Stomach smooth muscle (tissue), 2 donors: ENCODE results near the gene ROBO1.

ENCODE experiments used
- H3K27ac ChIP-seq: one replicate; pipeline ENCODE4 v1.7.0; 2013; ENCODE audit warnings: mild to moderate bottlenecking, low read length, inconsistent platforms
- H3K27me3 ChIP-seq, 2 donors: one replicate each; pipeline ENCODE4 v1.7.0; 2013; ENCODE audit warnings: low read length in 2 of 2; ENCODE audit not compliant: insufficient read depth in 2 of 2, control insufficient read depth in 1 of 2
- H3K36me3 ChIP-seq, 2 donors: one replicate each; pipeline ENCODE4 v1.7.0; 2013; ENCODE audit warnings: low read length in 2 of 2; ENCODE audit not compliant: control insufficient read depth in 2 of 2, insufficient read depth in 2 of 2
- H3K4me1 ChIP-seq: one replicate; pipeline ENCODE4 v1.7.0; 2013; ENCODE audit warnings: low read length; ENCODE audit not compliant: control insufficient read depth, insufficient read depth
- H3K4me3 ChIP-seq, 2 donors: one replicate each; pipeline ENCODE4 v1.7.0; 2013; ENCODE audit warnings: low read length in 2 of 2
- H3K9ac ChIP-seq, 2 donors: one replicate each; pipeline ENCODE4 v1.7.0; 2013; ENCODE audit warnings: low read length in 2 of 2, mild to moderate bottlenecking in 1 of 2
- H3K9me3 ChIP-seq, 2 donors: one replicate each; pipeline ENCODE4 v1.7.0; 2013; ENCODE audit warnings: low read length in 2 of 2; ENCODE audit not compliant: control insufficient read depth in 2 of 2
- donor health status: healthy.
- donor health status: Pancreatic carcinoma.

ROBO1 gene

GRCh38 chr3:79421273-79421672 is 346.5 kb downstream of the ROBO1 start:
- Histone ChIP-seq H3K36me3 (no peaks in the 10 kb centered on the region), H3K27me3 (no peaks in the 10 kb centered on the region), H3K4me1 (no peaks in the 10 kb centered on the region), H3K4me3 (no peak overlapping the region), H3K9ac (no peak overlapping the region), H3K27ac (no peak overlapping the region), H3K9me3 (no peaks in the 10 kb centered on the region)

GRCh38 chr3:79418855-79419621 is 348.8 kb downstream of the ROBO1 start:
- no peaks in the 10 kb centered on the region for H3K9me3 ChIP-seq
- no peak overlapping the region for H3K4me3 ChIP-seq
- no peak overlapping the region for H3K9ac ChIP-seq
- H3K27me3 ChIP-seq, result no peaks in the 10 kb centered on the region
- H3K4me1 ChIP-seq, result no peaks in the 10 kb centered on the region
- H3K36me3 ChIP-seq, result no peaks in the 10 kb centered on the region
- no peak overlapping the region for H3K27ac ChIP-seq

DNA sequence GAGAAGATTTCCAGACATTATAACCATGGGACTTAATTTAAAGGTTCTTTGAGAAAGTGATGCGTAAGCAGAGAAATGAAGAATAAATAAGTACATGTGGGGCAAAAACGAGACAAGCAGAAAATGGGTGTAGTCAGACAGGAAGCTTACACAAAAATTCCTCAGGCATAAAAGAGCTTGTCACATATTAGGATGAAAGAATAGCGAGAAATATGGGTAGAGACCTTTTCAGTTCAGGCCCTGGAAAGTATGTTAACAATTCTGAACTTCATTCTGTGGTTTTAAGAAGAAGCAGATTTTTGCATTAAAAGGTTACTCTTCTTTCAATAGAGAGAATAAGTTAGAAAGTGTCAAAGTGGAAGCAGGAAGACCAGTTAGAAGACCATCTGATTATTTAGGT is 352.4 kb downstream of the ROBO1 start:
- Histone ChIP-seq H3K27me3 (no peaks in the 10 kb centered on the region), H3K36me3 (no peaks in the 10 kb centered on the region), H3K9ac (no peak overlapping the region), H3K9me3 (no peaks in the 10 kb centered on the region), H3K4me3 (no peak overlapping the region), H3K27ac (no peak overlapping the region), H3K4me1 (no peaks in the 10 kb centered on the region)

- H3K36me3 ChIP-seq, result no peaks in the 10 kb centered on the region
- no peak overlapping the region for H3K27ac ChIP-seq
These were observed 353.0 kb downstream of the ROBO1 start for GRCh38 chr3:79414806-79415205.

GRCh38 chr3:79414035-79414434 is 353.8 kb downstream of the ROBO1 start:
- no peaks in the 10 kb centered on the region for H3K27me3 ChIP-seq
- no peak overlapping the region for H3K27ac ChIP-seq
- H3K4me3 ChIP-seq, result no peak overlapping the region
- no peaks in the 10 kb centered on the region for H3K9me3 ChIP-seq
- no peaks in the 10 kb centered on the region for H3K4me1 ChIP-seq
- no peak overlapping the region for H3K9ac ChIP-seq
- H3K36me3 ChIP-seq, result no peaks in the 10 kb centered on the region

More at GRCh38 chr3:79414806-79415205, 353.0 kb downstream of the ROBO1 start:
- Histone ChIP-seq H3K9ac (no peak overlapping the region), H3K27me3 (no peaks in the 10 kb centered on the region), H3K4me3 (no peak overlapping the region), H3K9me3 (no peaks in the 10 kb centered on the region), H3K4me1 (no peaks in the 10 kb centered on the region)

GRCh38 chr3:79412537-79412936 is 355.3 kb downstream of the ROBO1 start:
- H3K4me3 ChIP-seq, result no peak overlapping the region
- H3K9ac ChIP-seq, result no peak overlapping the region
- H3K27me3 ChIP-seq, result no peaks in the 10 kb centered on the region
- H3K9me3 ChIP-seq, result no peaks in the 10 kb centered on the region
- no peaks in the 10 kb centered on the region for H3K36me3 ChIP-seq
- H3K27ac ChIP-seq, result no peak overlapping the region
- no peaks in the 10 kb centered on the region for H3K4me1 ChIP-seq

DNA sequence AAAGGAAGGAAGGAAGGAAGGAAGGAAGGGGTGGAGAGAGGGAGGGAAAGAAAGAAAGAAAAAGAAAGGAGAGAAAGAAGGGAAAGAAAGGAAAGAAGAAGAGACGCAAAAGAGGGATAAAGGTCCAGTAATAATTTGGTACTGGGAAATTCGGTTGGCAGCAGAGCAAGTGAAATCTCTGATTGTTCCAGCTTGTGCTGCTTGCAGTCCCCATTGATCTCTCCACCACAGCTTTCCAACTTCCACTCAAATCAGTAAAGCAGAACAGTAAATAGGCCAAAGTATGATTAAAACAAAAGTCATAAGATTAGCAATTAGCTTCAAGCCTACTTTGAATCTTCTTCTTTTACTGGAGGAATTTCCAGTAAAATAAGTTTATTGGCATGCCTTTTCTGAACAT is 357.2 kb downstream of the ROBO1 start:
- H3K27ac ChIP-seq, result no peak overlapping the region
- no peaks in the 10 kb centered on the region for H3K27me3 ChIP-seq
- no peak overlapping the region for H3K9ac ChIP-seq
- no peak overlapping the region for H3K4me3 ChIP-seq
- H3K4me1 ChIP-seq, result no peaks in the 10 kb centered on the region
- no peaks in the 10 kb centered on the region for H3K36me3 ChIP-seq
- H3K9me3 ChIP-seq, result no peaks in the 10 kb centered on the region

DNA sequence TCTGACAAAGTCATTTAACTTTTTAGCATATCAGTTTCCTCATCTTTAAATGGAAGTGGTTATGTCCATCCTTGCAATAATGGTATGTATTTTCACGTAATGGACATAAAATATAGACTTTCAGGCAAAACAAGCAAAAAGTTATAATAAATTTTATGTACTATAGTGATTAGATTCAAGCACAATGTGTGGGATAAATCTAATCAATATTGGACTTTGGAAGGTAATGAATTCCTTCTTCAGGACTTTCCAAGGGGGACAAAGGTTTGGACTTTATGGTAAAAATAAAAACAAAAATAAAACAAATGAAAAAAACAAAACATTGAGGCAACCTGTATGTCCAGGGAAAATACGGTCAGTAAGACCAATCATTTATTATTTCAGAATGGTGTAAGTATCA is 357.7 kb downstream of the ROBO1 start:
- Histone ChIP-seq H3K9me3 (no peaks in the 10 kb centered on the region), H3K27ac (no peak overlapping the region), H3K9ac (no peak overlapping the region), H3K4me3 (no peak overlapping the region), H3K36me3 (no peaks in the 10 kb centered on the region), H3K4me1 (no peaks in the 10 kb centered on the region), H3K27me3 (no peaks in the 10 kb centered on the region)

GRCh38 chr3:79406175-79406574 is 361.6 kb downstream of the ROBO1 start:
- Histone ChIP-seq H3K4me1 (no peaks in the 10 kb centered on the region), H3K9me3 (no peaks in the 10 kb centered on the region), H3K36me3 (no peaks in the 10 kb centered on the region), H3K27me3 (no peaks in the 10 kb centered on the region), H3K4me3 (no peak overlapping the region), H3K9ac (no peak overlapping the region), H3K27ac (no peak overlapping the region)

GRCh38 chr3:79405183-79405582 is 362.6 kb downstream of the ROBO1 start:
- Histone ChIP-seq H3K4me3 (no peak overlapping the region), H3K36me3 (no peaks in the 10 kb centered on the region), H3K9me3 (no peaks in the 10 kb centered on the region), H3K4me1 (no peaks in the 10 kb centered on the region), H3K27me3 (no peaks in the 10 kb centered on the region), H3K9ac (no peak overlapping the region), H3K27ac (no peak overlapping the region)

- no peak overlapping the region for H3K9ac ChIP-seq
- no peaks in the 10 kb centered on the region for H3K4me1 ChIP-seq
- no peaks in the 10 kb centered on the region for H3K9me3 ChIP-seq
- no peaks in the 10 kb centered on the region for H3K27me3 ChIP-seq
- H3K27ac ChIP-seq, result no peak overlapping the region
- no peaks in the 10 kb centered on the region for H3K36me3 ChIP-seq
- no peak overlapping the region for H3K4me3 ChIP-seq
These were observed 371.2 kb downstream of the ROBO1 start for GRCh38 chr3:79396595-79396994.
